ENCODE measurements around the gene OSBPL5.

The OSBPL5 gene

DNA sequence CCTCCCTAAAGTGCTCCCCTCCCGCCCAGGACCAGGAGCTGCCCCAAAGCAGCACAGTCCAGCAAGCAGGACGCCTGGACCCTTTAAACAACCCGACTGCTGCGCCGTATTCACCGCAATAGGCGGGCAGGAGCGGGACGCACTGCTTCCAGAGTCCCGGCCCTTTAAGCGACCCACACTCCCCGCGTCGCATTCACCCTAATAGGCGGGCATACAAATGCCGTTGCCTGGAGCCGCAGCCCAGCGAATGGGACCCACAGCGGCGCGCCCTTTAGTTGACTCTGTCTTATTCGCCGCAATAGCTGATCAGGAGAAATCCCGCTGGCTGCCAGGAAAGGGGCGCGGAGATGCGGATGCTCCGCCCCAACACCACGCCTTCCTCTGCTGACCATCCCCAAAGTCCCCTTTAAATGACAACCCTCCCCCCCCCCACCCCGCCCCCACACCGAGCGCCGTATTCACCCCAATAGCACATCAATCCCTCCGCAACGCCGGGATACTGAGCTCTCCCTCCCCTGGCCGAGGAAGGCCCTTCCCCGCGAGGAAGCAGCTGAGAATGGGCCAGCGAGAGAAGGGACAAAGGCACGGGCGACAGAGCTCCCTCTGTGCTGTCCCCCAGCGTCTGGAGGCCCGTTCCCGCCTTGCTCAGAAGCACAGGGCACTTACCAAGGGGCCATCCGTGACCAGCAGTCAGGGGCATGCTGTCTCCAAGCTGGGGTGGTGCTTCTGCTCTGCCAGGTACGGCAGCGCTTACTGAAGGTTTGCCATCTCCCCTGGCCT is 4.7 kb downstream of the OSBPL5 start:
- H3K36me3 ChIP-seq (ENCODE audit: insufficient read depth, low read length): no peaks in the 10 kb centered on the region
- H2AFZ ChIP-seq (ENCODE audit: low read length): no peak overlapping the region
- TF ChIP-seq, protein P1, sequence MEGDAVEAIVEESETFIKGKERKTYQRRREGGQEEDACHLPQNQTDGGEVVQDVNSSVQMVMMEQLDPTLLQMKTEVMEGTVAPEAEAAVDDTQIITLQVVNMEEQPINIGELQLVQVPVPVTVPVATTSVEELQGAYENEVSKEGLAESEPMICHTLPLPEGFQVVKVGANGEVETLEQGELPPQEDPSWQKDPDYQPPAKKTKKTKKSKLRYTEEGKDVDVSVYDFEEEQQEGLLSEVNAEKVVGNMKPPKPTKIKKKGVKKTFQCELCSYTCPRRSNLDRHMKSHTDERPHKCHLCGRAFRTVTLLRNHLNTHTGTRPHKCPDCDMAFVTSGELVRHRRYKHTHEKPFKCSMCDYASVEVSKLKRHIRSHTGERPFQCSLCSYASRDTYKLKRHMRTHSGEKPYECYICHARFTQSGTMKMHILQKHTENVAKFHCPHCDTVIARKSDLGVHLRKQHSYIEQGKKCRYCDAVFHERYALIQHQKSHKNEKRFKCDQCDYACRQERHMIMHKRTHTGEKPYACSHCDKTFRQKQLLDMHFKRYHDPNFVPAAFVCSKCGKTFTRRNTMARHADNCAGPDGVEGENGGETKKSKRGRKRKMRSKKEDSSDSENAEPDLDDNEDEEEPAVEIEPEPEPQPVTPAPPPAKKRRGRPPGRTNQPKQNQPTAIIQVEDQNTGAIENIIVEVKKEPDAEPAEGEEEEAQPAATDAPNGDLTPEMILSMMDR (conservative IDR thresholded peaks at IDR 0.05; ENCODE audit: low read length): no peak
- no peak for TF ChIP-seq EZH2phosphoT487 (IDR thresholded peaks at IDR 0.05; ENCODE audit: borderline replicate concordance)
- no peaks in the 10 kb centered on the region for H3K9me2 ChIP-seq (replicated peaks; ENCODE audit: low read depth, low read length)
- peak overlapping the region; percentile 100 for H3K4me3 ChIP-seq (ENCODE audit: low read length, poor library complexity, severe bottlenecking)
- peaks cover 93% of the 10 kb centered on the region for H3K79me2 ChIP-seq (ENCODE audit: insufficient read depth, low read length)
- H4K20me1 ChIP-seq (ENCODE audit: insufficient read depth, low read length, poor library complexity, severe bottlenecking): peaks cover 39% of the 10 kb centered on the region
- peak overlapping the region; percentile 96 for H3K9ac ChIP-seq (ENCODE audit: low read depth, low read length, poor library complexity, severe bottlenecking)
- peaks cover 8% of the 10 kb centered on the region; the same call in 1 of the 2 replicates for H3F3A ChIP-seq (ENCODE audit: low read depth)
- H3K9me3 ChIP-seq (ENCODE audit: insufficient read depth, low read depth, low read length): no peaks in the 10 kb centered on the region
- peak overlapping the region; percentile 86 for H3K4me2 ChIP-seq (ENCODE audit: low read depth, low read length, poor library complexity, severe bottlenecking)
- no peaks in the 10 kb centered on the region for H3K27me3 ChIP-seq (ENCODE audit: insufficient read depth, low read length, poor library complexity, severe bottlenecking)
- peaks cover 70% of the 10 kb centered on the region for H3K4me1 ChIP-seq (ENCODE audit: insufficient read depth, low read length, poor library complexity, severe bottlenecking)

DNA sequence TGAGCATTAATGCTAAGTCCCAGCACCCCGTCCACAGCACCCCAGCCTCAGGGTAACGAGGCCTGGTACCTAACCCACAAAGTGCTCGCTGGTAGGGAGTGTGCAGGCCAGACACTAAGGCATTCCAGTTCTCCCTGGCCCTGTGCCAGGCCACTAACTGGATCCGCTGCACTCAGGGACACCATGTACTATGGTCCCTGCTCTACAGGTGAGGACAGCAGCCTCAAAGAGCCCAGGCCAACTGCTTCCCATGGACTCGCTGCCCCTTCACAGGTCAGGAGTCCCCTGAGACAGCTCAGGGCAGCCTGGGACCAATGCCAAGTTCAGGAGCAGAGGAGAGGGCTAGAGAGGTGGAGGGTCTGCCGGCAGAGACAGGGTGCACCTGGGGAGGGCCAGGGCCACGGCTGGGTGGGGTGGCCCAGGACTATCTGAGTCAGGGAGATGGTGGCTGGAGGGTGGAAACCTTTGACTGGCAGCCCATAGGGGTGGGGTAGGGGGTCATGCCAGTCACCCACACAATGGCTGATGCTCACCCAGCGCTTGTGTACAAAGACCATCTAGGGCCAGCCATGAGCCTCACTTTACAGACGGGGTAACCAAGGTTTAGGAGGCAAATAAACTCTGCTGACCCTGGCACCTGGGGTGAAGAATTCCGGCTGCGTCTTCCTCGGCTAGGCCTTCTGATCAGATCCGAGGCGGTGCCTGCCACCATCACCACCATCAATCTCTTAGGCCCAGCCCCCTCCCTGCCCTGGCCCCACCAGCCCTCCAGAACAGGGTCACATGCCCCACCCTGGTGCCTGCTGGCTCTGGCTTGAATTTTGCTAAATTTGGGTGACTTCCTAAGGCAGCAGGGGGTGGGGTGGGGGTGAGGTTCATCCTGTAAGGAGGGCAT is 5.6 kb downstream of the OSBPL5 start:
- H3K36me3 ChIP-seq (ENCODE audit: insufficient read depth, low read length): no peaks in the 10 kb centered on the region
- peaks cover 68% of the 10 kb centered on the region for H3K4me1 ChIP-seq (ENCODE audit: insufficient read depth, low read length, poor library complexity, severe bottlenecking)
- H3K4me2 ChIP-seq (ENCODE audit: low read depth, low read length, poor library complexity, severe bottlenecking): peak overlapping the region; percentile 30
- peaks cover 8% of the 10 kb centered on the region; the same call in 1 of the 2 replicates for H3F3A ChIP-seq (ENCODE audit: low read depth)
- H3K9me3 ChIP-seq (ENCODE audit: insufficient read depth, low read depth, low read length): no peaks in the 10 kb centered on the region
- no peak overlapping the region for H2AFZ ChIP-seq (ENCODE audit: low read length)
- TF ChIP-seq, protein P1 (conservative IDR thresholded peaks at IDR 0.05; ENCODE audit: low read length): no peak
- TF ChIP-seq EZH2phosphoT487 (IDR thresholded peaks at IDR 0.05; ENCODE audit: borderline replicate concordance): no peak
- peaks cover 97% of the 10 kb centered on the region for H3K79me2 ChIP-seq (ENCODE audit: insufficient read depth, low read length)
- H3K4me3 ChIP-seq (ENCODE audit: low read length, poor library complexity, severe bottlenecking): no peak overlapping the region
- H4K20me1 ChIP-seq (ENCODE audit: insufficient read depth, low read length, poor library complexity, severe bottlenecking): peaks cover 39% of the 10 kb centered on the region
- H3K27me3 ChIP-seq (ENCODE audit: insufficient read depth, low read length, poor library complexity, severe bottlenecking): no peaks in the 10 kb centered on the region
- peak overlapping the region; percentile 37 for H3K9ac ChIP-seq (ENCODE audit: low read depth, low read length, poor library complexity, severe bottlenecking)
- no peaks in the 10 kb centered on the region for H3K9me2 ChIP-seq (replicated peaks; ENCODE audit: low read depth, low read length)

DNA sequence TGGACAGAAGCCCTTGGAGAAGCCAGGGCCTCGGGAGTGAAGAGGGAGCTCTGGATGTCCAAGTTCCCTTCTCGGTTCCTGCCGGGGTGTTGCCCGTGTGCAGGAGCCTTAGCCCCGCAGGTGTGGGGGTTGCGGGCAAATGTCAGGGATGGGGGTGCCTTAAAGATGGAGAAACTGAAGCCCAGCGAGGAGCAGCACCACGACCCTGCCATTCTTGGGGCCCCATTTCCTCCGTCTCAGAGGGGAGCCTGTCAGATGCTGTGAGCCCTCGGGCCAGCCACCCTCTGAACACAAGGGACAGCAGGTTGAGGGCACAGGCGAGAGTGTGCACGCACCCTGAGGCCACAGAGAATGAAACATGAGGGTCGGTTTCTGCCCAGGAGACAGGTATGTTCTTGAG is 6.3 kb downstream of the OSBPL5 start:
- H2AFZ ChIP-seq (ENCODE audit: low read length): no peak overlapping the region
- no peaks in the 10 kb centered on the region for H3K9me2 ChIP-seq (replicated peaks; ENCODE audit: low read depth, low read length)
- H3K4me1 ChIP-seq (ENCODE audit: insufficient read depth, low read length, poor library complexity, severe bottlenecking): peaks cover 68% of the 10 kb centered on the region
- peaks cover 8% of the 10 kb centered on the region; the same call in 1 of the 2 replicates for H3F3A ChIP-seq (ENCODE audit: low read depth)
- no peaks in the 10 kb centered on the region for H3K9me3 ChIP-seq (ENCODE audit: insufficient read depth, low read depth, low read length)
- H3K27me3 ChIP-seq (ENCODE audit: insufficient read depth, low read length, poor library complexity, severe bottlenecking): no peaks in the 10 kb centered on the region
- no peak overlapping the region for H3K4me3 ChIP-seq (ENCODE audit: low read length, poor library complexity, severe bottlenecking)
- no peaks in the 10 kb centered on the region for H3K36me3 ChIP-seq (ENCODE audit: insufficient read depth, low read length)
- peak overlapping the region; percentile 60 for H3K4me2 ChIP-seq (ENCODE audit: low read depth, low read length, poor library complexity, severe bottlenecking)
- H3K79me2 ChIP-seq (ENCODE audit: insufficient read depth, low read length): peaks cover 97% of the 10 kb centered on the region
- no peak for TF ChIP-seq EZH2phosphoT487 (IDR thresholded peaks at IDR 0.05; ENCODE audit: borderline replicate concordance)
- TF ChIP-seq, protein P1 (conservative IDR thresholded peaks at IDR 0.05; ENCODE audit: low read length): no peak
- H4K20me1 ChIP-seq (ENCODE audit: insufficient read depth, low read length, poor library complexity, severe bottlenecking): peaks cover 39% of the 10 kb centered on the region
- peak overlapping the region; percentile 37 for H3K9ac ChIP-seq (ENCODE audit: low read depth, low read length, poor library complexity, severe bottlenecking)

All from Loucy (cell line).